ENCODE results near the gene MZT2A. TPM values are rescaled to one million over a fixed set of nuclear protein-coding genes. Genes with fewer than 3 reads are reported as not detected.
A peak's percentile ranks its signal among the peaks of the same experiment; 100 is the strongest.
"Not testable (repeated sequence)": the region's sequence is repeated elsewhere in the genome, so short reads cannot be mapped to it uniquely, and the experiment has no call there.

MZT2A gene
- total and polyA plus RNA-seq, 9 of the 15 experiments (the other 6 are each of a cell fraction or from before 2014, with no cell fraction given), result 5.8 to 355 (median 101) TPM

DNA sequence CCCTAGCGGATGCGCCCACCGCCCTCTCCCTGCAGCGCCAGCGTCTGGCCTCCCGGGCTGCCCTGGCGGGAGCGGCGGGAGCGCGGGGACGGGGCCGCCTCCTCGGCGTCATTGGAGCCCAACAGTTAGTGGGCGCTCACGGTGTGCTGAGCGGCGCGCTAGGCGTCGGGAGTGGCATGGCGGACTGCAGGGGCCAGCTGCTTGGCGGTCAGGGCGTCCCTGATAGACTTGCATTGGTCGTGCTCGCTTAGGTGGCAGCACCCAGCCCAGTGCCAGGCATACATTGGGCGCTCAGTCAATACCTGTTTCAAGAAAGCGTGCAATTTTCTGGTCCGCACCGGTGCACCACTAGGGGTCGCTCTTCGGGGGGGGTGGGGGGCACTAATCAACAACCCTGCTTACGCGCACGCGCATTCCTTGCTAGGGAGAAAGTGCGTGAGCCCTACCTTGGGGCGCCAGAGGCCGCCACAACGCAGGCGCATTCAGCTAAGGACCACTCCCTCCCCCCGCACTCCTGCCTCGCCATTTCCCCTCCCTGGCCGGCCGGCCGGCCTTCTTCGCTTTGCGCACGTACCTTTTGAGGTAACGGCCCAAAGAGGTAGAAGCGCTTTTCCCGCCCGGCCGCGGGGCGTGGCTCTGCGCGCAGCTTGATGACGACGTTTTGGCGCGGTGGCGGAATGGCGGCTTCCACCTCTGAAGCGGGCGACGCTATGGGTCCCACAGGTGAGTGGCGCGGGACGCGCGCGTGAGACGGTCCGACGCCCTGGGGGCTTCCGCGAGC lies 411 bp upstream of the MZT2A start (continued):
- TF ChIP-seq, protein P1, sequence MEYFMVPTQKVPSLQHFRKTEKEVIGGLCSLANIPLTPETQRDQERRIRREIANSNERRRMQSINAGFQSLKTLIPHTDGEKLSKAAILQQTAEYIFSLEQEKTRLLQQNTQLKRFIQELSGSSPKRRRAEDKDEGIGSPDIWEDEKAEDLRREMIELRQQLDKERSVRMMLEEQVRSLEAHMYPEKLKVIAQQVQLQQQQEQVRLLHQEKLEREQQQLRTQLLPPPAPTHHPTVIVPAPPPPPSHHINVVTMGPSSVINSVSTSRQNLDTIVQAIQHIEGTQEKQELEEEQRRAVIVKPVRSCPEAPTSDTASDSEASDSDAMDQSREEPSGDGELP (CRISPR knock-in tag; IDR thresholded peaks at IDR 0.05; ENCODE audit: borderline replicate concordance), result peak; percentile 90; the same call in 1 of the 2 replicates
- no peak for TF ChIP-seq GATAD2A (IDR thresholded peaks at IDR 0.05)
- TF ChIP-seq ZNF354B (CRISPR knock-in tag; IDR thresholded peaks at IDR 0.05), result no peak
- TF ChIP-seq, protein P2, sequence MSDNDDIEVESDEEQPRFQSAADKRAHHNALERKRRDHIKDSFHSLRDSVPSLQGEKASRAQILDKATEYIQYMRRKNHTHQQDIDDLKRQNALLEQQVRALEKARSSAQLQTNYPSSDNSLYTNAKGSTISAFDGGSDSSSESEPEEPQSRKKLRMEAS (CRISPR knock-in tag; IDR thresholded peaks at IDR 0.05), result peak; percentile 89
- peak; percentile 63; the same call in 1 of the 2 replicates for TF ChIP-seq NFRKB (IDR thresholded peaks at IDR 0.05; ENCODE audit: low read depth)
- peak; percentile 77; the same call in 1 of the 2 replicates for TF ChIP-seq ZNF431 (CRISPR knock-in tag; IDR thresholded peaks at IDR 0.05)
- peak; percentile 85 for TF ChIP-seq POLR2G (IDR thresholded peaks at IDR 0.05; ENCODE audit: low read depth, low read length)

DNA sequence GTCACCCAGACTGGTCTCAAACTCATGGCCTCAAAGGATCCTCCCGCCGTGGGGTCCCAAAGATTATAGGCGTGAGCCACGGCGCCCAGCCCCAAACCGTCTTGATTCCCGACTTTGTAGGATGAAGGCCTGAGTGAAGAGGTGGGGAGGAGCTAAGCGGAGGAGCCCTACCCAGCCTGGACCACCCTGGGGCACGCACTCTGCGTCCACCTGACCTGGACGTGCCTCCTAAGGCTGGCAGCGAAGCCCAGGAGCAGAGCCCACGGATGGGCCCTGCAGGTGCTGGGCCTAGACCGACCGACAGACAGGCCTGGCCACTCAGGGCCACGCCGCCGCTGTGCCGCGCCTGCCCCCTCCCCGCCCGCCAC lies 744 bp downstream of the MZT2A start:
- in situ Hi-C loops (cut with MboI); CTCF ChIA-PET (ENCODE audit: low intra/inter-chr PET ratio); H4K20me1 ChIP-seq (replicated peaks; ENCODE audit: control insufficient read depth, insufficient read depth, low read length); FAIRE-seq; BruUV-seq (replicated peaks); H3K9me3 ChIP-seq (replicated peaks; ENCODE audit: control insufficient read depth, insufficient read depth, low read depth, low read length); H3K9me1 ChIP-seq (ENCODE audit: control insufficient read depth, insufficient read depth, low read length); H3K27me3 ChIP-seq (ENCODE audit: control insufficient read depth in 2 of 2, insufficient read depth in 2 of 2, low read length in 2 of 2): not testable (repeated sequence)
- WGBS (ENCODE audit: insufficient coverage, low coverage, missing lambda C conversion rate), result 0% methylated on average over 5 of the region's 22 CpGs
- intact Hi-C loops (cut with micrococcal nuclease), result loop anchor here (5.0 kb wide), 1 partner anchor 181 kb away; no protein-coding TSS in a partner anchor
- peak overlapping the region; percentile 99 for H3K4me3 ChIP-seq
- H3K27ac ChIP-seq (ENCODE audit: extremely low read depth, low read depth, low read length), result peak overlapping the region; percentile 72
- peak overlapping the region; percentile 85 for H3K4me2 ChIP-seq (ENCODE audit: insufficient read depth, low read length)
- DNase-seq (ENCODE audit: extremely low read depth in 1 of 4, low spot score in 3 of 4) (peak in 2 of 4 experiments; percentile 11 to 20), ATAC-seq (peak; percentile 48)
- H3K9ac ChIP-seq (ENCODE audit: insufficient read depth in 1 of 2, low read depth in 2 of 2, low read length in 2 of 2), result peak overlapping the region; percentile 96 to 98
- H2AFZ ChIP-seq (ENCODE audit: low read depth, low read length), result peak overlapping the region; percentile 33; the same call in 1 of the 2 replicates
- peaks cover 81% of the 10 kb centered on the region for H3K79me2 ChIP-seq (ENCODE audit: control insufficient read depth, insufficient read depth, low read length)
- POLR2A ChIA-PET, result interaction anchor here (2.6 kb wide), 1 partner anchor 7 kb away, joined by 9 read pairs; no protein-coding TSS in a partner anchor
- H3K4me1 ChIP-seq (replicated peaks in 1 of 2; ENCODE audit: control insufficient read depth in 2 of 2, insufficient read depth in 2 of 2, low read length in 2 of 2), result peaks cover 6 to 39% of the 10 kb centered on the region in 2 experiments; a peak in 4 of 5 replicates
- peaks cover 34% of the 10 kb centered on the region; the same call in 1 of the 3 replicates for H3K36me3 ChIP-seq (ENCODE audit: control insufficient read depth, insufficient read depth, low read length)

Data from K562 (cell line).